GM23248 (cell line): ENCODE data around the gene TTYH3.

ENCODE experiments used
- EZH2 ChIP-seq: fragments of 200-600 bp; sonication (generic); IDR thresholded peaks from 2 replicates; pipeline ENCODE4 v1.6.1; 2018; ENCODE audit warnings: antibody characterized with exemption, mild to moderate bottlenecking; ENCODE audit not compliant: insufficient read depth, poor library complexity, severe bottlenecking
- EZH2phosphoT487 ChIP-seq: fragments of 200-600 bp; sonication (generic); IDR thresholded peaks from 2 replicates; pipeline ENCODE4 v1.6.1; 2018; ENCODE audit warnings: antibody characterized with exemption, moderate library complexity, mild to moderate bottlenecking, low read depth; ENCODE audit not compliant: insufficient read depth

DNA sequence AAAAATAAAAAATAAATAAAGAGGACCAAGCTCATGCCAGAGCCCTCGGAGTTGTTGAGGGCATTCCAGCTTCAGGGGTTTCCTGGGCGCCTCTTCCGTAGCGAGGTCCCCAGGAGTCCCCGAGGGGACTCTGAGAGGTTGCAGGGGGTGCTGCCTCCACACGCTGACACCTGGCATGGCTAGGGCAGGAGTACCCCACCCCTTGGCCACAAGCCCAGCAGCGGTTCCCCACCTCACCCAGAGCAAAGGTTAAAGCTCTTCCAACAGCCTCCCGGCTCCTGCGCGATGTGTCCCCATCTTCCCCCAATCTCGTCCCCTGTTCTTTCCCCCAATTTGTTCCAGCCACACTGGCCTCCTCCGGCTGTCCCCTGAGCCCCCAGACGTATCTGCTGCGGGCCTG is 60.8 kb downstream of the TTYH3 start:
- TF ChIP-seq EZH2 (no peak), EZH2phosphoT487 (no peak)
